Measurements from ENCODE around the gene TSSK6.
A peak's percentile ranks its signal among the peaks of the same experiment; 100 is the strongest.
"Not testable (repeated sequence)": the region's sequence is repeated elsewhere in the genome, so short reads cannot be mapped to it uniquely, and the experiment has no call there.

The TSSK6 gene

GRCh38 chr19:19487950-19488874 lies 27.1 kb downstream of the TSSK6 start:
- DNase-seq (ENCODE audit: low spot score), result no peak

- no peak for DNase-seq (ENCODE audit: low spot score)
These were observed 28.0 kb downstream of the TSSK6 start for GRCh38 chr19:19487077-19487949.

GRCh38 chr19:19486343-19487076 lies 28.8 kb downstream of the TSSK6 start:
- no peak for DNase-seq (ENCODE audit: low spot score)

GRCh38 chr19:19485998-19486290 lies 29.4 kb downstream of the TSSK6 start:
- DNase-seq (ENCODE audit: low spot score), result no peak

GRCh38 chr19:19485161-19485997 lies 30.0 kb downstream of the TSSK6 start:
- DNase-seq (ENCODE audit: low spot score), result peak; percentile 44

- no peak for DNase-seq (ENCODE audit: low spot score)
These were observed 32.3 kb downstream of the TSSK6 start for GRCh38 chr19:19482809-19483596.

- no peak for DNase-seq (ENCODE audit: low spot score)
These were observed 34.7 kb downstream of the TSSK6 start for GRCh38 chr19:19480688-19481087.

GRCh38 chr19:19477705-19478383 lies 37.5 kb downstream of the TSSK6 start:
- no peak for DNase-seq (ENCODE audit: low spot score)

GRCh38 chr19:19475849-19476828 lies 39.2 kb downstream of the TSSK6 start:
- DNase-seq (ENCODE audit: low spot score), result no peak

GRCh38 chr19:19475015-19475765 lies 40.2 kb downstream of the TSSK6 start:
- no peak for DNase-seq (ENCODE audit: low spot score)

GRCh38 chr19:19472106-19472505 lies 43.2 kb downstream of the TSSK6 start:
- DNase-seq (ENCODE audit: low spot score), result not testable (repeated sequence)

- DNase-seq (ENCODE audit: low spot score), result no peak
These were observed 43.7 kb downstream of the TSSK6 start for GRCh38 chr19:19471682-19472081.

- no peak for DNase-seq (ENCODE audit: low spot score)
These were observed 44.8 kb downstream of the TSSK6 start for GRCh38 chr19:19470579-19470978.

GRCh38 chr19:19468424-19469050 lies 46.8 kb downstream of the TSSK6 start:
- no peak for DNase-seq (ENCODE audit: low spot score)

- DNase-seq (ENCODE audit: low spot score), result no peak
These were observed 49.1 kb downstream of the TSSK6 start for GRCh38 chr19:19466201-19466600.

- no peak for DNase-seq (ENCODE audit: low spot score)
These were observed 49.8 kb downstream of the TSSK6 start for GRCh38 chr19:19465436-19466070.

Measured in AG08396 (cell line).